Measurements from ENCODE around the gene WDR86.

WDR86 gene

GRCh38 chr7:151415375-151416105 lies 5.7 kb upstream of the WDR86 start:
- ATAC-seq (replicated peaks) (peak; percentile 53), DNase-seq (no peak)
- H3K9me3 Mint-ChIP-seq: peaks cover 0 to 4% of the 10 kb centered on the region in 2 donors
- no peak overlapping the region for H3K27ac Mint-ChIP-seq
- peaks cover 17 to 30% of the 10 kb centered on the region in 2 donors for H3K4me1 Mint-ChIP-seq (ENCODE audit: low read depth in 2 of 2)
- H3K27me3 Mint-ChIP-seq: peaks cover 20 to 35% of the 10 kb centered on the region in 2 donors
- H3K4me3 Mint-ChIP-seq: no peak overlapping the region
- peaks cover 21% of the 10 kb centered on the region for H3K36me3 Mint-ChIP-seq (ENCODE audit: insufficient read depth)

GRCh38 chr7:151413241-151413640 lies 3.4 kb upstream of the WDR86 start:
- Mint-ChIP-seq H3K4me1 (ENCODE audit: low read depth in 2 of 2) (peaks cover 22 to 36% of the 10 kb centered on the region in 2 donors), H3K9me3 (no peaks in the 10 kb centered on the region), H3K36me3 (ENCODE audit: insufficient read depth) (peaks cover 44% of the 10 kb centered on the region), H3K4me3 (peak overlapping the region in 1 of 2 donors; percentile 18), H3K27ac (no peak overlapping the region), H3K27me3 (peaks cover 17 to 31% of the 10 kb centered on the region in 2 donors)
- ATAC-seq (replicated peaks): no peak
- no peak for DNase-seq

GRCh38 chr7:151412318-151412717 lies 2.5 kb upstream of the WDR86 start:
- no peak for ATAC-seq (replicated peaks)
- Mint-ChIP-seq H3K27me3 (peaks cover 17 to 29% of the 10 kb centered on the region in 2 donors), H3K9me3 (no peaks in the 10 kb centered on the region), H3K4me1 (ENCODE audit: low read depth in 2 of 2) (peaks cover 22 to 38% of the 10 kb centered on the region in 2 donors), H3K4me3 (peak overlapping the region in 1 of 2 donors; percentile 87), H3K27ac (peak overlapping the region in 1 of 2 donors; percentile 98), H3K36me3 (ENCODE audit: insufficient read depth) (peaks cover 45% of the 10 kb centered on the region)
- no peak for DNase-seq

- no peak for ATAC-seq (replicated peaks)
- peaks cover 22 to 37% of the 10 kb centered on the region in 2 donors for H3K4me1 Mint-ChIP-seq (ENCODE audit: low read depth in 2 of 2)
- DNase-seq: no peak
- peak overlapping the region; percentile 73 to 87 for H3K4me3 Mint-ChIP-seq
- H3K27me3 Mint-ChIP-seq: peaks cover 17 to 21% of the 10 kb centered on the region in 2 donors
- peaks cover 45% of the 10 kb centered on the region for H3K36me3 Mint-ChIP-seq (ENCODE audit: insufficient read depth)
- H3K27ac Mint-ChIP-seq: peak overlapping the region; percentile 93 to 98
- H3K9me3 Mint-ChIP-seq: no peaks in the 10 kb centered on the region
Observed at GRCh38 chr7:151411551-151411950, 1.7 kb upstream of the WDR86 start.

GRCh38 chr7:151410405-151411390 lies 860 bp upstream of the WDR86 start:
- Mint-ChIP-seq H3K27ac (peak overlapping the region; percentile 93 to 98), H3K4me3 (peak overlapping the region; percentile 73 to 87), H3K27me3 (peaks cover 17 to 21% of the 10 kb centered on the region in 2 donors), H3K36me3 (ENCODE audit: insufficient read depth) (peaks cover 47% of the 10 kb centered on the region), H3K9me3 (no peaks in the 10 kb centered on the region), H3K4me1 (ENCODE audit: low read depth in 2 of 2) (peaks cover 22 to 42% of the 10 kb centered on the region in 2 donors)
- peak; percentile 13 for ATAC-seq (replicated peaks)
- DNase-seq: peak in 2 of 3 experiments; percentile 44 to 54

- peaks cover 51% of the 10 kb centered on the region for H3K36me3 Mint-ChIP-seq (ENCODE audit: insufficient read depth)
- peak; percentile 79 for ATAC-seq (replicated peaks)
- H3K9me3 Mint-ChIP-seq: no peaks in the 10 kb centered on the region
- H3K4me1 Mint-ChIP-seq (ENCODE audit: low read depth in 2 of 2): peaks cover 18 to 44% of the 10 kb centered on the region in 2 donors
- H3K27me3 Mint-ChIP-seq: peaks cover 17 to 21% of the 10 kb centered on the region in 2 donors
- H3K27ac Mint-ChIP-seq: peak overlapping the region; percentile 93 to 98
- peak overlapping the region; percentile 65 to 87 for H3K4me3 Mint-ChIP-seq
- DNase-seq: peak; percentile 76 to 83 (median 79)
Observed at GRCh38 chr7:151408839-151409666, 785 bp downstream of the WDR86 start.

GRCh38 chr7:151408498-151408838 lies 1.4 kb downstream of the WDR86 start:
- peaks cover 51% of the 10 kb centered on the region for H3K36me3 Mint-ChIP-seq (ENCODE audit: insufficient read depth)
- H3K9me3 Mint-ChIP-seq: no peaks in the 10 kb centered on the region
- H3K4me3 Mint-ChIP-seq: peak overlapping the region; percentile 65 to 87
- ATAC-seq (replicated peaks) (no peak), DNase-seq (no peak)
- H3K27me3 Mint-ChIP-seq: peaks cover 17 to 21% of the 10 kb centered on the region in 2 donors
- peaks cover 17 to 45% of the 10 kb centered on the region in 2 donors for H3K4me1 Mint-ChIP-seq (ENCODE audit: low read depth in 2 of 2)
- peak overlapping the region; percentile 93 to 98 for H3K27ac Mint-ChIP-seq

GRCh38 chr7:151406886-151407583 lies 2.8 kb downstream of the WDR86 start:
- H3K4me1 Mint-ChIP-seq (ENCODE audit: low read depth in 2 of 2): peaks cover 15 to 41% of the 10 kb centered on the region in 2 donors
- peak overlapping the region; percentile 77 to 98 for H3K27ac Mint-ChIP-seq
- no peak for ATAC-seq (replicated peaks)
- H3K36me3 Mint-ChIP-seq (ENCODE audit: insufficient read depth): peaks cover 45% of the 10 kb centered on the region
- peaks cover 11 to 16% of the 10 kb centered on the region in 2 donors for H3K27me3 Mint-ChIP-seq
- H3K9me3 Mint-ChIP-seq: no peaks in the 10 kb centered on the region
- DNase-seq: no peak
- no peak overlapping the region for H3K4me3 Mint-ChIP-seq

GRCh38 chr7:151406051-151406875 lies 3.6 kb downstream of the WDR86 start:
- DNase-seq: no peak
- Mint-ChIP-seq H3K4me1 (ENCODE audit: low read depth in 2 of 2) (peaks cover 16 to 36% of the 10 kb centered on the region in 2 donors), H3K27ac (peak overlapping the region; percentile 77 to 98)

GRCh38 chr7:151405588-151405987 lies 4.2 kb downstream of the WDR86 start:
- peaks cover 9 to 34% of the 10 kb centered on the region in 2 donors for H3K4me1 Mint-ChIP-seq (ENCODE audit: low read depth in 2 of 2)
- peak overlapping the region in 1 of 2 donors; percentile 12 for H3K4me3 Mint-ChIP-seq

More at GRCh38 chr7:151406051-151406875, 3.6 kb downstream of the WDR86 start:
- no peak overlapping the region for H3K4me3 Mint-ChIP-seq
- H3K36me3 Mint-ChIP-seq (ENCODE audit: insufficient read depth): peaks cover 38% of the 10 kb centered on the region
- ATAC-seq (replicated peaks): no peak
- H3K27me3 Mint-ChIP-seq: peaks cover 8 to 9% of the 10 kb centered on the region in 2 donors
- no peaks in the 10 kb centered on the region for H3K9me3 Mint-ChIP-seq

GRCh38 chr7:151405056-151405455 lies 4.8 kb downstream of the WDR86 start:
- DNase-seq (no peak), ATAC-seq (replicated peaks) (no peak)
- H3K36me3 Mint-ChIP-seq (ENCODE audit: insufficient read depth): peaks cover 26% of the 10 kb centered on the region
- no peaks in the 10 kb centered on the region for H3K27me3 Mint-ChIP-seq
- peak overlapping the region; percentile 31 to 98 for H3K27ac Mint-ChIP-seq
- H3K9me3 Mint-ChIP-seq: no peaks in the 10 kb centered on the region
- H3K4me1 Mint-ChIP-seq (ENCODE audit: low read depth in 2 of 2): peaks cover 8 to 32% of the 10 kb centered on the region in 2 donors
- H3K4me3 Mint-ChIP-seq: peak overlapping the region in 1 of 2 donors; percentile 12

More at GRCh38 chr7:151405588-151405987, 4.2 kb downstream of the WDR86 start:
- ATAC-seq (replicated peaks) (no peak), DNase-seq (no peak)
- Mint-ChIP-seq H3K27ac (peak overlapping the region in 1 of 2 donors; percentile 98), H3K27me3 (peaks cover under 1 to 2% of the 10 kb centered on the region in 2 donors), H3K36me3 (ENCODE audit: insufficient read depth) (peaks cover 31% of the 10 kb centered on the region), H3K9me3 (no peaks in the 10 kb centered on the region)

Measured in effector memory CD8-positive, alpha-beta T cell (primary cell).